ENCODE measurements around the gene MBOAT1.

MBOAT1 gene

DNA sequence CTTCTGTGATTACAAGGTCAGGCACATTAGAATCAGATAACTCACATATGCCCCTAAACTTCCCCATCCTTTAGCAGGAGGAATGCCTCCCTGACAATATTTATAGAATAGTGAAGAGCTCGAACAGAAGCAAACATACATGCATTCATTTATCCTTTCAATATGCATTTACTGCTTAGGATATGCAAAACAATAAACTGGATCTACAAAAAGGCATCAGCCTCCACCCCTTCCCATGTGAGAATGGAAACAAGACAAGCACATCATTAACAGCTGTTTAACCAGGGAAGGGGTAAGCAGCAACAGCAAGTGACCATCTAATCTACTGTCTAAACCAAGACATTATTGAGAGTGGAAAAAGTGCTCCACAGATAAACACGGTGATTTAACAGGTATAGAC is 107.6 kb downstream of the MBOAT1 start:
- Histone ChIP-seq H3K9me3 (no peaks in the 10 kb centered on the region), H3K27ac (no peak overlapping the region), H3K4me1 (no peaks in the 10 kb centered on the region), H3K27me3 (no peaks in the 10 kb centered on the region), H3K36me3 (peaks cover 6 to 36% (median 8%) of the 10 kb centered on the region in 3 donors), H3K4me3 (no peak overlapping the region)
- TF ChIP-seq, protein P1, sequence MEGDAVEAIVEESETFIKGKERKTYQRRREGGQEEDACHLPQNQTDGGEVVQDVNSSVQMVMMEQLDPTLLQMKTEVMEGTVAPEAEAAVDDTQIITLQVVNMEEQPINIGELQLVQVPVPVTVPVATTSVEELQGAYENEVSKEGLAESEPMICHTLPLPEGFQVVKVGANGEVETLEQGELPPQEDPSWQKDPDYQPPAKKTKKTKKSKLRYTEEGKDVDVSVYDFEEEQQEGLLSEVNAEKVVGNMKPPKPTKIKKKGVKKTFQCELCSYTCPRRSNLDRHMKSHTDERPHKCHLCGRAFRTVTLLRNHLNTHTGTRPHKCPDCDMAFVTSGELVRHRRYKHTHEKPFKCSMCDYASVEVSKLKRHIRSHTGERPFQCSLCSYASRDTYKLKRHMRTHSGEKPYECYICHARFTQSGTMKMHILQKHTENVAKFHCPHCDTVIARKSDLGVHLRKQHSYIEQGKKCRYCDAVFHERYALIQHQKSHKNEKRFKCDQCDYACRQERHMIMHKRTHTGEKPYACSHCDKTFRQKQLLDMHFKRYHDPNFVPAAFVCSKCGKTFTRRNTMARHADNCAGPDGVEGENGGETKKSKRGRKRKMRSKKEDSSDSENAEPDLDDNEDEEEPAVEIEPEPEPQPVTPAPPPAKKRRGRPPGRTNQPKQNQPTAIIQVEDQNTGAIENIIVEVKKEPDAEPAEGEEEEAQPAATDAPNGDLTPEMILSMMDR (IDR thresholded peaks at IDR 0.05): no peak
- intact Hi-C loops (cut with DNase I; ENCODE audit: low total_unique reads): no loop called here
- no peak for DNase-seq

DNA sequence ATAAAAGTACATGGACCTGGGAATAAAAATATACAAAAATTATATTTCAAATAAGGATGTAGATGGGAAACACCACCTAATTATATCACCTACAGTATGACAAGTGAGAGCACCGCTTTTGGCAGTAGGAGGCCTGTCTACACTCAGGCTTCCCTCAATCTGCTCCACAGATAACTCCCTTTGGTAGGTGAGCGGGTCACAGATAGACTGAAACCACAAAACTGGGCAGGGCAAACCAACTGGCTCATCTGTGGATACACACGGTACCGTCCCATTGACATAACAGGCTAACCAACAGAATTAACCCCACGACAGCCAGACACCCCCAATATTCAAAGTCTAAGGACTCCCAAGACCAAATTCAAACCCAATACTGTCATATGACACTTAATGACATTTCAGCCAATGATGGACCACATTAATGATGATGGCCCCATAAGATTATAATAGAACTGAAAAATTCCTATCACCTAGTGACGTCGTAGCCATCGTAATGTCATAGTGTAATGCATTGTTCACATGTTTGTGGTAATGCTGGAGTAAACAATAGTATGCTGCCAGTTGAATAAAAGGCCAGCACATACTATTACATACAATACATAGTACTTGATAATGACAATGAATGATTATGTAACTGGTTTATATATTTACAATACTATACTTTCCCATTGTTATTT is 109.7 kb downstream of the MBOAT1 start:
- TF ChIP-seq, protein P1 (IDR thresholded peaks at IDR 0.05): no peak
- peaks cover 0 to 30% (median 6%) of the 10 kb centered on the region in 3 donors for H3K36me3 ChIP-seq

DNA sequence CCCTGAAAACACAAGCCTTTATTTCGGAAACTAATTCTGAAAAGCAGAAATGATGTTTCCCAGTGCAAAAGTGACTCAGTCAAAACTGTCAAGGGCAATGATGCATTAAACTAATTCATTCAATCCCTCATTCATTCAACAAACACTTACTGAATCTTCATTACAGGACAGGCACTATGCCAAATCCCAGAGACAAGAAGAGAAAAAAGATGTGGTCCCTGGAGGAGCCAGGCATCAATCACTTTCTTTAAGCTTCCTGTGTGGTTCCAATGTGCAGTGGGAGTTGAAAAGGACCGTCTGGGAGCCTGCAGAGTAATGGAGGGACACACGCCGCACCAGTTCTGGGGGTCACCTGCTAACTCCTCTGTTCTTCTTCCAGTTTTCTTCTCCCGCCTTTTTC is 113.1 kb downstream of the MBOAT1 start:
- peaks cover 0 to 30% (median 6%) of the 10 kb centered on the region in 3 donors for H3K36me3 ChIP-seq
- H3K4me3 ChIP-seq: no peak overlapping the region
- intact Hi-C loops (cut with DNase I; ENCODE audit: low total_unique reads): loop anchor here (10.0 kb wide), 1 partner anchor 426 kb away; no protein-coding TSS in a partner anchor
- no peaks in the 10 kb centered on the region for H3K27me3 ChIP-seq
- H3K9me3 ChIP-seq: no peaks in the 10 kb centered on the region
- DNase-seq: no peak
- H3K27ac ChIP-seq: no peak overlapping the region
- TF ChIP-seq, protein P1 (IDR thresholded peaks at IDR 0.05): no peak
- no peaks in the 10 kb centered on the region for H3K4me1 ChIP-seq

More for the DNA sequence above, 109.7 kb downstream of the MBOAT1 start:
- H3K4me1 ChIP-seq: no peaks in the 10 kb centered on the region
- no peak for DNase-seq
- no peaks in the 10 kb centered on the region for H3K9me3 ChIP-seq
- H3K4me3 ChIP-seq: no peak overlapping the region
- no peak overlapping the region for H3K27ac ChIP-seq
- H3K27me3 ChIP-seq: no peaks in the 10 kb centered on the region
- intact Hi-C loops (cut with DNase I; ENCODE audit: low total_unique reads): no loop called here

DNA sequence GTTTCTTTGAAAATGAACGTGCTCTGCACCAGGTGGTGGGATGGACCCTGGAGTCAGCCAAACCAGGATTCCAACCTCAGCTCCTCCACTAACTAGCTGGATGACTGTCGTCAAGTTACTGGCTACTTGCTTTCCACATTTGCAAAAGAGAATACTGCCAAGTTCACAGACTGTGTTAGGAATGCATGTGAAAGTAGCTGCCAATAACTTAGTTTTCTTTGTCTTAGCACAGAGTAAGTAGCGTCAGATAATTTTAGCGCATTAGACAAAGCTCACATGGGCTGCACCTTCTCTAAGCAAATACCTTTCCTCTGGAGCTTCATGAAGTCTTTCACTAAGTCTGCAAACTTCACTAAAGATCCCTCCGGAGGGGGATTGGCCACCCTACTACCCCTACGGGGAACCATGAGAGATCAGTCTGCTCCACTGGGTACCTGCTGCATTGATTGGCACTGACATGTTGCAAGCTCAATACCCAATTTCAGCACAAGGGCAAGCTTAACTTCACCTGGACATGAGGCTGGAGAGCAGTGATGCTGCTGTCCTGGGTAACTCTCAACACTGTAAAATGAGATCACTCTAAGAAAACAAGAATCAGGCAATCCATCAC is 113.9 kb downstream of the MBOAT1 start:
- peaks cover 0 to 30% (median 6%) of the 10 kb centered on the region in 3 donors for H3K36me3 ChIP-seq
- TF ChIP-seq, protein P1 (IDR thresholded peaks at IDR 0.05): no peak
- H3K27me3 ChIP-seq: no peaks in the 10 kb centered on the region
- H3K27ac ChIP-seq: no peak overlapping the region
- H3K9me3 ChIP-seq: no peaks in the 10 kb centered on the region
- no peaks in the 10 kb centered on the region for H3K4me1 ChIP-seq
- no peak overlapping the region for H3K4me3 ChIP-seq
- intact Hi-C loops (cut with DNase I; ENCODE audit: low total_unique reads): loop anchor here (10.0 kb wide), 1 partner anchor 426 kb away; no protein-coding TSS in a partner anchor
- no peak for DNase-seq

DNA sequence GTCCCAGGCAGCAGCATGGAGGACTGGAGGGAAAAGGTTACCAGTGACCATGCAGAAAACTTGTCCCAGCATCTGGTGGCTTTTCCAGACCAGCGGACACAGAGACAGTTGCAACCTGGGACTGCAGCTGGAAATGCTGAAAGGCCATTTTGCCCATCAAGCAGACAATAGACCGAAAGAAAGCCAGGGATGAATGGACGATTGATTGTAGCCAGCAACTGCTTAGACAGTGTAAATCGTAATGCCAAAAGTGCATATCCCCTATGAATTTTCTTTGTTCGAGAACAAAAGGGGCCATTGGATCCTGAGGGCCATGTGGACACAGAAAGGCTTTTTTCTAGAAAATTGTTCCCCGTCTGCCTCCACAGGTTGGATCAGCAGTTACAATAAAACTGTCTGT is 115.7 kb downstream of the MBOAT1 start:
- H3K9me3 ChIP-seq: no peaks in the 10 kb centered on the region
- H3K27me3 ChIP-seq: no peaks in the 10 kb centered on the region
- H3K4me1 ChIP-seq: no peaks in the 10 kb centered on the region
- intact Hi-C loops (cut with DNase I; ENCODE audit: low total_unique reads): loop anchor here (10.0 kb wide), 1 partner anchor 428 kb away; no protein-coding TSS in a partner anchor
- H3K36me3 ChIP-seq: peaks cover 0 to 22% (median 6%) of the 10 kb centered on the region in 3 donors
- H3K4me3 ChIP-seq: no peak overlapping the region
- TF ChIP-seq, protein P1 (IDR thresholded peaks at IDR 0.05): no peak
- DNase-seq: no peak
- no peak overlapping the region for H3K27ac ChIP-seq

Data from tibial artery (tissue), 4 donors.